IPS-11a (cell line): ENCODE measurements around the gene TMEM30A.

Source experiments
- H3K4me3 ChIP-seq: one replicate; pipeline ENCODE4 v1.5.1; 2013; ENCODE audit warnings: low read depth, low read length, control low read depth

TMEM30A gene

GRCh38 chr6:75292555-75292954, 8.0 kb upstream of the TMEM30A start:
- no peak overlapping the region for H3K4me3 ChIP-seq

- H3K4me3 ChIP-seq: no peak overlapping the region
These were observed 7.2 kb upstream of the TMEM30A start for GRCh38 chr6:75291744-75292143.

DNA sequence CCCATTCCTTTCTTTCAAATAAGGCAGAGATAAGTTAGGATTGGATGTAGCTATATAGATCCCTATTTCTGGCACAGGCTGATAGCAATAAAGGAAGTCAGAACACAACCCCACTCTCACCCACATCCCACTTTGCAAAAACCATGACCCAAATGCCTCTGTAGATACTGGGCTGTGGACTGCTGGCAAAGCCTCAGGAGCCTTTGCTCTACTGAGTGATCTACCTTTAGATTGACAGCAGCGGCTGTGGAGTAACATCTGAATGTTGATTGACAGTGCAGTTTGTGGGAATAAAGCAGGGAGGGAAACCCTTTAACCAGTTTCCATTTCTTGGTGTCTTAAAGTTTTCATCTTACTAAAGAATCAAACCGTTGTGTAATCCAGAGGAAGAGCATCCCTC, 6.7 kb upstream of the TMEM30A start:
- no peak overlapping the region for H3K4me3 ChIP-seq

DNA sequence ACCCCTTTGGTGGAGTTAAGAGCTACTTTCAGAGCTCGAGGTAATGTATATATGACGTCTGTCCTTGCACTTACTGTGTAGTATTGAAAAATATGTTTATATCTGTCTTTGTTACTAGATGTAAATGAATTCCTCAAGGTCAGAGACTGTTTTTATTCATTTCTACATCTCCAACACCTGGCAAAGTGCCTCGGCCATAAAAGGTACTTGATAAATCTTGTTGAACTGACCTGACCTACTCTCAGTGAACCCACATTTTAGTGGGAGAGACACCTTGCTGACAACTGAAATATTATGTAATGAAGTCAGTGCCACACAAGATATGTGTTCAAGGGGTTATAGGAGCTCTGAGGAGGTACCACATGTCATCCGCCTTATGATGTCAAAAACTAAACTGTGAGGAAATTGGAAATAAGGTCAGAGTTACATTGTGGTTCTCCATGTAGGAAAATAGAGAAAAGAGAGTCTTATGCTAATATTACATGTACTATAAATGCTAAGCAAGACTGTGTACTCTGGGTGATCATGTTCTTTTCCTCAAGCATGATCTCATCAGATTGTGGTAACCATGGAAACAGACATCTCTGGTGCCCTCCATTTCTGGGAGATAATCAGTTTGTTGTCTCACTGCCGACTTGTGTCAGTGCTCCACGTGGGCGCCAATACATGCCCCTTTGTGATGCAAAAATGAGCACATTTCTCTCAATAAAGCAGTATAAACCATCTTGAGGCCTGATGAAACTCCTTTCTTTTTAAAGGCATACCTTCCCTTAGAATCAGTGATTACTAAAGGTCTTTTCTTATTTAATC, 5.7 kb upstream of the TMEM30A start:
- H3K4me3 ChIP-seq: no peak overlapping the region

GRCh38 chr6:75288023-75288422, 3.4 kb upstream of the TMEM30A start:
- H3K4me3 ChIP-seq: no peak overlapping the region

GRCh38 chr6:75287424-75287823, 2.8 kb upstream of the TMEM30A start:
- H3K4me3 ChIP-seq: no peak overlapping the region

DNA sequence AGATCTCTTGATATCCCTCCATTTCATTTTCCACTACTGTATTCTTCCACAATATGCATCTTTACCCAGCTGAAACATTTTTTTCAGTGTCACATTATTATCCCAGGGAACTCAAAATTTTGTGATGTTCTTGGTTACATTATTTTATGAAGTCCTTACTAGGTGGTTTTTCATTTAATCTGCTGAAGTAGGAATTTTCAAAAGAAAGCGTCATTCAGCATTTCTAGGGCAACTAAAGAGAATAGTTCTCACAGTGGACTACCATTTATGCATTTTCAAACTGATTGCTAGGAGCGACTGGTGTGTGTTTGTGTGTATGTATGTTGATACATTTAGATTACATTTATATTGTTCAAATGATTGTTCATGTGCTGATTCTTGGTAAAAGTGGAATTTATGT, 2.4 kb upstream of the TMEM30A start:
- H3K4me3 ChIP-seq: no peak overlapping the region

DNA sequence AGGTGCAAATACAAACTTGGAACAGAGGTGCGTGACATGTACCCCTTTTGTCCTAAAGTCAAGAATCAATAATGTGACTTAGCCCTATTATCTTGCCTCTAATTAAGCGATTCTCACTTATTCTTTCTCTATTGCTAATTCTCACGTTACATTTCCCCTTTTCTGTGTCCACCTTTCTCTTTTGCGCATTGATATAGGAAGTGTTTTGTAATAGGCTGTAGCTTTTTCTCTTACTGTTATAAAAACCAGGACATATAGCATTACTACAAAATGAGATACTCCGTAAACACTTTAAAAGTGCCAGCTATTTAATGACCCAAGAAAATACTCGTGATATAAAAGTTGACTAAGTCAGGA, 669 bp upstream of the TMEM30A start:
- H3K4me3 ChIP-seq: peak overlapping the region; percentile 98

DNA sequence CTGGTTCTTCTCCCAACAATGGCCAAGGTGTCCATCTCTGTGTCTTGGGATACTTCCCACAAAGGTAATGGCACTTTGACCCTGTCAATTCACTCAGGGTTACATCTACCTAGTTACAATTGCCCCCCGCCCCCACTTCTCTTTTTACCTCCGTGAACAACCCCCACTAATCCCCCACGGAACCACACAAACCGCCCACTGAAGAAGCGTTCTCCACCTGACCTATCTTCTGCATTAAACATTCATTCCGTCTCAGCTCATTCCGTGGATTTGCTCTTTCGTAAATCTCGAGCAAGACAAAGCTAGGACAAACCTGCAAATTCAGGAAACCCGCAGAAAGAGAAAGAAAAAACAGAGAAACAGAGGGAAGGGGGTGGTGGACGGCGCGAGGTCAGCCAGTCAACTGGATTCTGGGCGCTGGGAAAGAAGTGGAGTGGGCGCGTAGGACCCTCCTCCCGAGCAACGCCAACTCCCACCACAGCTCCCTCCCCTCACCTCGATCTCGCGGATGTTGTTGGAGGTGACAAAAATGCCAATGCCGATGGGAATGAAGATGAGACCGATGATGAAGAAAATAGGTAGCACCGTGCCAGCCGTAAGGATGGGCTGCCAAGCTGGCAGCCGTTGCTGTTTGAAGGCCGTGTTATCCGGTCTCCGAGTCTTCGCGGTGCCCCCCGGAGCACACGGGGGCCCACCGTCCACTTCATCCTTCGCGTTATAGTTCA, 523 bp downstream of the TMEM30A start:
- H3K4me3 ChIP-seq: peak overlapping the region; percentile 98

DNA sequence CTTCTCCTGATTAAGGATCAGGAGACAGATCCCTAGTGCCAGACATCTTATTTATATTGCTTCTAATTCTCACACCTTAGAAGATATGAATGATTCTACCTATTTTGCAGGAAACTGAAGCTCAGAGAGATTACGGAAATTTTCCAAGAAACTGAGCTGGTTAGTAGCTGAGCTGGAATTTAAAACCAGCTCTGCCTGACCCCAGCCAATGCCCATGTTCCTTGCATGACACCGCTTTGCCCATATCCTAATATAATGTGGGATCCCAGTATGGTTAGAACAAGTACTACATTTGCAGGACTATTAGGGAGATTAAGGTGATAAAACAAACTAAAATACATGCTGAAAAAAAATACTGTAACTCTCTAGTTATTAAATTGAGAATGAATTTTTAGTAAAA, 1.9 kb downstream of the TMEM30A start:
- H3K4me3 ChIP-seq: peak overlapping the region; percentile 0

DNA sequence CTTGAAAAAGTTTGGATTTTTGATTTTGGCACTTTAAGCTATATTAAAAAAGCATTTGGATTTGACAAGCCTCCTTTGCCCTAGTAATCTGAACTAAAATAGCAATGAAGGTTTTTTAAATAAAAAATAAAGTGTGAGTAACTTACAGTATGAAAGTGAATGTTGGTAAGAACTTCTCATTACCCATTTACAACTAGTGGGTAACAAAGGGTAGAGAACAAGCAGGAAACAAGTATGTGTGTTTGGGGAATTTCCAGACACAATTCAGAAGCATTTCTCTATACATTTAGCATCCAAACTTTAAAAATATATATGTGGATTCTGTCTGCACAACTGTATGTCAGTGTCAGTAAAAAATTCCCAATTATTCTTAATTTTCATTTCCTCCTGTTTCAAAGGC, 2.9 kb downstream of the TMEM30A start:
- H3K4me3 ChIP-seq: no peak overlapping the region

- no peak overlapping the region for H3K4me3 ChIP-seq
These were observed 4.3 kb downstream of the TMEM30A start for GRCh38 chr6:75280131-75280855.

GRCh38 chr6:75279418-75279817, 5.2 kb downstream of the TMEM30A start:
- H3K4me3 ChIP-seq: no peak overlapping the region

- no peak overlapping the region for H3K4me3 ChIP-seq
These were observed 6.0 kb downstream of the TMEM30A start for GRCh38 chr6:75278474-75279077.

DNA sequence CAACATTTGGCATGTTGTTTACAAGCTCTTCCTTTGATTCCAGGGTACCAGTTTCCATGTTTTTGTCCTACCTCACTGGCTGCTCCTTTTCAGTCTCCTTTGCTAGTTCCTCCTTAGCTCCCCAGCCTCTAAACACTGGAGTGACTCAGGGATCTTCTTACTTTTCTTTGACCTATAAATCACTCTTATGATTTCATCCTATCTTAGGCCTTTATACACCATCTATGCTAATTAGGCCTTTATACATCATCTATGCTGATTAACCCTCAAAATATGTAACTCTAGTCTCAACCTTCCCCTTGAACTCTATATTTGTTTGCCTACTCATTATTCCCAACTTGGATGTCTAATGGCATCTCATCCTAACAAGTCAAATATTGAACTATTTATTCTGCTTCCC, 9.5 kb downstream of the TMEM30A start:
- no peak overlapping the region for H3K4me3 ChIP-seq

- no peak overlapping the region for H3K4me3 ChIP-seq
These were observed 11.6 kb downstream of the TMEM30A start for GRCh38 chr6:75273009-75273408.

- no peak overlapping the region for H3K4me3 ChIP-seq
These were observed 12.3 kb downstream of the TMEM30A start for GRCh38 chr6:75272145-75272840.

DNA sequence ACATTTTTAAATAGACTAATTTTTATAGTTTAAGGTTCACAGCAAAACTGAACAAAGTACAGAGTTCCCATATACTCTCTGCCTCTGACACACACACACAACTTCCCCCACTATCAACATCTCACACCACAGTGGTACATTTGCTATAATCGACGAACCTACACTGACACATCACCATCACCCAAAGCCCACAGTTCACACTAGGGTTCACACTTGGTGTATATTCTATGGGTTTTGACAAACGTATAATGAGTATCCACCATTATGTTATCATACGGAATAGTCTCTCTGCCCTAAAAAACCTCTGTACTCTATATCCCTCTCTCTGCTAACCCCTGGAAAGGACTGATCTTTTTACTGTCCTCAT, 15.6 kb downstream of the TMEM30A start:
- H3K4me3 ChIP-seq: no peak overlapping the region

DNA sequence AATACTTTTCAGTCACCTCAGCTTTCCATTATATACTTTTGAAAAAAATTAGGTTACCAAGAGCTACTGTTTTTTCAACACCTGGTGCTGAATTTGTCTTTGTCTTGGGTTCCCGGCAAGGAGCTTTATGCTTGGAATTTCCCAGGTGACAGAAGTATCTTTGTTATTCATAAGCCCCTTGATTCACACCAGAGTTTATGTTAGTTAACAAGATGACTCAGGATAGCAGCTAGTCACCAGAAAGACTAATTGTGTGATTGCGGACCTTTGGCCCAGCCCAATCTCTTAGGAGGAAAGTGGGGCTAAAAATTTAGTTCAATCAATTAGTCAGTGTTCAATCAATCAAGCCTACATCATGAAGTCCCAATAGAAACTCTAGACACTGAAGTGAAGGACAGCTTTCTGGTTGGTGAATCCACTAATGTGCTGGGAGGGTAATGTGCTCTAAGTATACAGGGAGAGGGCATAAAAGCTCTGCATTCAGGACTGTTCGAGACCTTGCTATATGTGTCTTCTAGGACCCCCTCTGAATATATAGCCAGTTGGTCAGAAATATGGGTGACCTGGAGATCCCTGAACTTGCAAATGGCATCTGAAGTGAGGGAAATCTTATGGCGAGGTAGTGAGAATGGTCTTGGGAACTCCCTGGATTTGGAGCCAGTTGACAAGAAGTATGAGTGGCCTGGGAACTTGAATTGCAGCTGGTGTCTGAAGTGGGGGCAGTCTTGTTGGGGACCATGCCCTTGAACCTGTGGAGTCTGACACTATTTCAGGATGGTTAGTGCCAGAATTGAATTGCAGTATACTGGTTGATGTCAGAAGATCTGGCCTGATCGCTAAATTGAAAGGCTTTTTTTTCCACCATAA, 16.2 kb downstream of the TMEM30A start:
- no peak overlapping the region for H3K4me3 ChIP-seq

DNA sequence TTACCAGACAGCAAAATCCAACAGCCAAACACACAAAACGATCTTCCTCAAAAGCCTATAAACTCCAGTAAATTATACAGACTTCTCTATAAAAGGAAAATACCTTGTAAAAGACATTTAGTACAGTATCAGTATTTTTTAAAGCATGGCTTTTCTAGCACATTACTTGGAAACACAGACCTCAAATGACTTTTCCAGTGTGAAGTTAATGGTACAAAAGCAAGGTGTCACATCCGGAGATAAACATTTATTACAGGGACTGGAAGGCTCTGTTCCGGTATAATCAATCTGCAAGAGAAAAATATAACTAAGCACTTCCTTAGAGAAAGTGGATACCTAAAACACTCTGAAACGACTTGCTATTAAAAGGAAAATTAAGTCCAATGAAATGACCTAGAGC, 17.1 kb downstream of the TMEM30A start:
- no peak overlapping the region for H3K4me3 ChIP-seq
